DND-41 (cell line): ENCODE data around the gene PERM1.

Experiments used
- EZH2 ChIP-seq: IDR thresholded peaks from 3 replicates; pipeline ENCODE4 v1.6.1; 2012; ENCODE audit warnings: borderline replicate concordance, low read depth, mild to moderate bottlenecking, moderate library complexity, low read length, inconsistent platforms; ENCODE audit not compliant: severe bottlenecking
- TF ChIP-seq, protein P1 (sequence below): IDR thresholded peaks from 2 replicates; pipeline ENCODE4 v1.5.1; 2012; ENCODE audit warnings: borderline replicate concordance, low read length, moderate library complexity, mild to moderate bottlenecking; ENCODE audit not compliant: poor library complexity, severe bottlenecking; ENCODE audit errors: extremely low read depth

DNA sequence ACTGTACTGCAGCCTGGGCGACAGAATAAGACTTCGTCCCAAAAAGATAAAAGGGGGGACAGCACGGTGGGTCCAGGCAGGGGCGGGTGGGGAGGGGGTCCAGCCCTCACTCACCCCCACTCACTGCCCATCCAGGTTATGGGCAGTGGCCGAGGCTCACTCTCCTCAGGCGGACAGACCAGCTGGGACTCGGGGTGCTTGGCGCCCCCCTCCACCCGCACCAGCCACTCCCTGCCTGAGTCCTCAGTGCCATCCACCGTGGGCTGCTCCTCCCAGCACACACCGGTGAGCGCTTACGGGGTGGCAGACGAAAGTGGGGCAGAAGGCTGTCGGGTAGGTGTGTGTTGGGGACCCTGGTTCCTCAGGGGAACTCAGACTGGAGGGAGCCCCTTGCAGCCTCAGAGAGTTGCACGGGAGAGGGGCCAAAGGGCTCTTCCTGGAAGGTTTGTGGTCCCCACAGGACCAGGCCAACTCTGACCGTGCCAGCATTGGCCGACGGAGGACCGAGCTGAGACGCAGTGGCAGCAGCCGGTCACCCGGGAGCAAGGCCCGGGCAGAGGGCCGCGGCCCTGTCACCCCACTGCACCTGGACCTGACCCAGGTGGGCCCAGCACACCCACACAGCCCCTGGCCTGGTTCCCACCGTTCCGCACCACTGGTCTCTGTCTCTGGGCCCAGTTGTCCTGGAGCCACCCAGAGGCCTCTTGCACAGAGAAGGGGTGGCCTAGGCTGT lies 9.0 kb downstream of the PERM1 start:
- TF ChIP-seq, protein P1, sequence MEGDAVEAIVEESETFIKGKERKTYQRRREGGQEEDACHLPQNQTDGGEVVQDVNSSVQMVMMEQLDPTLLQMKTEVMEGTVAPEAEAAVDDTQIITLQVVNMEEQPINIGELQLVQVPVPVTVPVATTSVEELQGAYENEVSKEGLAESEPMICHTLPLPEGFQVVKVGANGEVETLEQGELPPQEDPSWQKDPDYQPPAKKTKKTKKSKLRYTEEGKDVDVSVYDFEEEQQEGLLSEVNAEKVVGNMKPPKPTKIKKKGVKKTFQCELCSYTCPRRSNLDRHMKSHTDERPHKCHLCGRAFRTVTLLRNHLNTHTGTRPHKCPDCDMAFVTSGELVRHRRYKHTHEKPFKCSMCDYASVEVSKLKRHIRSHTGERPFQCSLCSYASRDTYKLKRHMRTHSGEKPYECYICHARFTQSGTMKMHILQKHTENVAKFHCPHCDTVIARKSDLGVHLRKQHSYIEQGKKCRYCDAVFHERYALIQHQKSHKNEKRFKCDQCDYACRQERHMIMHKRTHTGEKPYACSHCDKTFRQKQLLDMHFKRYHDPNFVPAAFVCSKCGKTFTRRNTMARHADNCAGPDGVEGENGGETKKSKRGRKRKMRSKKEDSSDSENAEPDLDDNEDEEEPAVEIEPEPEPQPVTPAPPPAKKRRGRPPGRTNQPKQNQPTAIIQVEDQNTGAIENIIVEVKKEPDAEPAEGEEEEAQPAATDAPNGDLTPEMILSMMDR, result no peak
- no peak for TF ChIP-seq EZH2
